HepG2 (cell line): Measurements from ENCODE around the gene SLC39A1. TPM values are rescaled to one million over a fixed set of nuclear protein-coding genes. Genes with fewer than 3 reads are reported as not detected.
A peak's percentile ranks its signal among the peaks of the same experiment; 100 is the strongest.

Experiments used
- AGO2 ChIP-seq: fragments of 200-400 bp; formaldehyde crosslinking; optimal IDR thresholded peaks from 2 replicates; pipeline ENCODE3; 2017; ENCODE audit warnings: mild to moderate bottlenecking, low read depth, low read length, moderate library complexity
- ARNTL ChIP-seq: sonication (generic); formaldehyde crosslinking; IDR thresholded peaks from 2 replicates; pipeline ENCODE4 v1.4.0; 2020; ENCODE audit warnings: mild to moderate bottlenecking, missing genetic modification reagents
- ASH2L ChIP-seq: fragments of 300-600, 200-600 bp; sonication (generic); IDR thresholded peaks from 2 replicates; pipeline ENCODE4 v1.7.0; 2017; ENCODE audit warnings: low read depth, mild to moderate bottlenecking, moderate library complexity, mixed read lengths, low read length; ENCODE audit not compliant: insufficient read length
- ATRX ChIP-seq: sonication (generic); formaldehyde crosslinking; IDR thresholded peaks from 2 replicates; pipeline ENCODE4 v1.4.0; 2020; ENCODE audit warnings: missing genetic modification reagents, borderline replicate concordance
- GATAD1 ChIP-seq: IDR thresholded peaks from 2 replicates; pipeline ENCODE4 v1.6.1; 2016; ENCODE audit warnings: missing genetic modification reagents, missing compliant biosample characterization
- HNRNPK ChIP-seq: fragments of 200-400 bp; formaldehyde crosslinking; IDR thresholded peaks from 2 replicates; pipeline ENCODE4 v1.6.1; 2018; ENCODE audit warnings: low read length, low read depth, moderate library complexity, mild to moderate bottlenecking; ENCODE audit not compliant: poor library complexity, severe bottlenecking
- MEIS2 ChIP-seq: sonication (generic); formaldehyde crosslinking; IDR thresholded peaks from 2 replicates; pipeline ENCODE4 v1.9.0; 2021; ENCODE audit warnings: mild to moderate bottlenecking, missing genetic modification reagents
- PHF20 ChIP-seq: sonication (generic); formaldehyde crosslinking; IDR thresholded peaks from 2 replicates; pipeline ENCODE4 v1.5.0; 2020; ENCODE audit warnings: mild to moderate bottlenecking, missing genetic modification reagents
- SOX5 ChIP-seq: IDR thresholded peaks from 2 replicates; pipeline ENCODE4 v1.6.1; 2016; ENCODE audit warnings: borderline replicate concordance
- SP140L ChIP-seq: sonication (generic); formaldehyde crosslinking; IDR thresholded peaks from 2 replicates; pipeline ENCODE4 v1.4.0; 2020; ENCODE audit warnings: missing genetic modification reagents, borderline replicate concordance
- SSRP1 ChIP-seq: IDR thresholded peaks from 2 replicates; pipeline ENCODE4 v1.6.1; 2016; ENCODE audit warnings: control low read depth
- TCF7L2 ChIP-seq: IDR thresholded peaks from 2 replicates; pipeline ENCODE4 v1.6.1; 2011; ENCODE audit warnings: mild to moderate bottlenecking, low read depth, low read length, moderate library complexity
- ZBTB21 ChIP-seq: sonication (generic); formaldehyde crosslinking; IDR thresholded peaks from 2 replicates; pipeline ENCODE4 v1.4.0; 2020; ENCODE audit warnings: missing genetic modification reagents
- ZNF292 ChIP-seq: sonication (generic); formaldehyde crosslinking; IDR thresholded peaks from 2 replicates; pipeline ENCODE4 v1.8.1; 2022; ENCODE audit warnings: mild to moderate bottlenecking, low read depth, missing genetic modification reagents, borderline replicate concordance
- ZNF329 ChIP-seq: sonication (generic); formaldehyde crosslinking; IDR thresholded peaks from 2 replicates; pipeline ENCODE4 v1.9.0; 2021; ENCODE audit warnings: low read depth, mild to moderate bottlenecking, missing genetic modification reagents
- ZNF441 ChIP-seq: sonication (generic); formaldehyde crosslinking; IDR thresholded peaks from 2 replicates; pipeline ENCODE4 v1.7.0; 2021; ENCODE audit warnings: missing genetic modification reagents, borderline replicate concordance
- ZNF546 ChIP-seq: sonication (generic); formaldehyde crosslinking; conservative IDR thresholded peaks from 2 replicates; pipeline ENCODE4 v1.8.1; 2023; ENCODE audit warnings: mild to moderate bottlenecking, missing genetic modification reagents
- ZNF652 ChIP-seq: IDR thresholded peaks from 2 replicates; pipeline ENCODE4 v1.6.1; 2016; ENCODE audit warnings: low read depth, borderline replicate concordance
- ZNF768 ChIP-seq: sonication (generic); formaldehyde crosslinking; IDR thresholded peaks from 2 replicates; pipeline ENCODE4 v1.4.0; 2020; ENCODE audit warnings: missing genetic modification reagents
- ZNF878 ChIP-seq: sonication (generic); formaldehyde crosslinking; IDR thresholded peaks from 2 replicates; pipeline ENCODE4 v1.8.1; 2023; ENCODE audit warnings: mild to moderate bottlenecking, missing genetic modification reagents, moderate library complexity
- polyA plus RNA-seq, 8 experiments: library from polyadenylated mRNA; depleted of rRNA in 3 of 8; stranded (reverse) in 7 of 8; unstranded in 1 of 8; fragments of >200 nt; fragmentation: Illumina TruSeq in 4 of 8; extraction: Trizol in 4 of 8; gene quantifications; 2 replicates each; pipeline versions ENCODE4 v1.2.1 to v1.2.3, GENCODE V29; 2011 to 2016; ENCODE audit warnings: low read depth in 4 of 8, missing spikeins in 1 of 8, mixed read lengths in 1 of 8; ENCODE audit not compliant: insufficient read depth in 1 of 8
- total RNA-seq, 5 experiments: library from RNA; depleted of rRNA; stranded (reverse); fragments of >200 nt; fragmentation: Illumina TruSeq; extraction: Trizol; gene quantifications; 2 replicates each; pipeline ENCODE4 v1.2.3, GENCODE V29; 2016; ENCODE audit warnings: low read depth in 1 of 5
- TF ChIP-seq, protein P1 (sequence below): sonication (generic); formaldehyde crosslinking; IDR thresholded peaks from 2 replicates; pipeline ENCODE4 v1.4.0; 2020; ENCODE audit warnings: mild to moderate bottlenecking, missing genetic modification reagents
- TF ChIP-seq, protein P2 (sequence below): sonication (generic); formaldehyde crosslinking; IDR thresholded peaks from 2 replicates; pipeline ENCODE4 v1.8.1; 2023; ENCODE audit warnings: mild to moderate bottlenecking, inconsistent platforms, moderate library complexity, missing genetic modification reagents, borderline replicate concordance
- TF ChIP-seq, protein P3 (sequence below): sonication (generic); formaldehyde crosslinking; IDR thresholded peaks from 2 replicates; pipeline ENCODE4 v1.9.0; 2022; ENCODE audit warnings: missing genetic modification reagents, mild to moderate bottlenecking, borderline replicate concordance
- TF ChIP-seq, protein P4 (sequence below): sonication (generic); formaldehyde crosslinking; IDR thresholded peaks from 2 replicates; pipeline ENCODE4 v1.4.0; 2020; ENCODE audit warnings: missing genetic modification reagents

The SLC39A1 gene
- total and polyA plus RNA-seq, 2 of the 13 experiments (the other 11 are each of a cell fraction or from before 2014, with no cell fraction given) = 71.2 to 78.4 TPM

DNA sequence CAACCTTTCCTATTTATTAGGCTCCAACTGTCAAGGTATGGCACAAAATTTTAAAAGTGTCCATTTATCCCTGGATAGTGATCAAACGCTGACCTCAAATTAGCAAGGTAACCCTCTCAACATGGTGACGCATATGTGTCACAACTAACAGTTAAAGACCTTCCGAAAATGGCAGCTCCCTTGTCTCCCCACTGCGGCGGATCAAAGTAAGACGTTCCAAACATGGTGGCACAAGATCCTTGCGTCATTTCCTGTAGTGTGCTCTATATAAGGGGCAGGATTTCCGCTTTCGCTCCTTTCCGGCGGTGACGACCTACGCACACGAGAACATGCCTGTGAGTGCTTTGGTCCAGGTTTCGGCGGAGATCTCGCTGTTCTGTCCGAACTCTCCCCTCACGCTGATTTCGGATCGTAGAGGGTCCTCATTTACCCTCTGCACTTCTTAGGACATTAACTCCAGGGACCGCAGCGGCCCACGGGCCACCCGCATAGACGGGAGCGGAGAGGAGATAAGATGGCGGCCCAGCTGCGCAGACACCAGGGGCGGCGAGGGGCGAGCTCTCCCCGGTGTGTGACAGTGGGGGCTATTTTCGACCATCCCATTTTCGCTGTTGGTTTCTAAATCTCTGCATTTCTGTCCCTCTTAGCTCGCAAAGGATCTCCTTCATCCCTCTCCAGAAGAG, 27.3 kb upstream of the SLC39A1 start, which contains the start of gene RPS27 (continued):
- 0 out of 2 replicates have a peak, but pooled peaks have one; percentile 5 for TF ChIP-seq SSRP1 (CRISPR knock-in tag)
- TF ChIP-seq MEIS2 (CRISPR knock-in tag) = peak; percentile 74; the same call in 1 of the 2 replicates
- peak; percentile 80 for TF ChIP-seq AGO2
- TF ChIP-seq PHF20 (CRISPR knock-in tag) = peak; percentile 90
- TF ChIP-seq ARNTL (CRISPR knock-in tag) = peak; percentile 66; the same call in 1 of the 2 replicates
- peak; percentile 89 for TF ChIP-seq ZBTB21 (CRISPR knock-in tag)
- TF ChIP-seq ZNF329 (CRISPR knock-in tag) = no peak
- peak; percentile 49; the same call in 1 of the 2 replicates for TF ChIP-seq SP140L
- TF ChIP-seq ZNF292 (CRISPR knock-in tag) = peak; percentile 43; the same call in 1 of the 2 replicates
- TF ChIP-seq GATAD1 (CRISPR knock-in tag) = peak; percentile 87
- TF ChIP-seq, protein P1, sequence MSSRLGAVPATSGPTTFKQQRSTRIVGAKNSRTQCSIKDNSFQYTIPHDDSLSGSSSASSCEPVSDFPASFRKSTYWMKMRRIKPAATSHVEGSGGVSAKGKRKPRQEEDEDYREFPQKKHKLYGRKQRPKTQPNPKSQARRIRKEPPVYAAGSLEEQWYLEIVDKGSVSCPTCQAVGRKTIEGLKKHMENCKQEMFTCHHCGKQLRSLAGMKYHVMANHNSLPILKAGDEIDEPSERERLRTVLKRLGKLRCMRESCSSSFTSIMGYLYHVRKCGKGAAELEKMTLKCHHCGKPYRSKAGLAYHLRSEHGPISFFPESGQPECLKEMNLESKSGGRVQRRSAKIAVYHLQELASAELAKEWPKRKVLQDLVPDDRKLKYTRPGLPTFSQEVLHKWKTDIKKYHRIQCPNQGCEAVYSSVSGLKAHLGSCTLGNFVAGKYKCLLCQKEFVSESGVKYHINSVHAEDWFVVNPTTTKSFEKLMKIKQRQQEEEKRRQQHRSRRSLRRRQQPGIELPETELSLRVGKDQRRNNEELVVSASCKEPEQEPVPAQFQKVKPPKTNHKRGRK (CRISPR knock-in tag) = no peak
- TF ChIP-seq, protein P2, sequence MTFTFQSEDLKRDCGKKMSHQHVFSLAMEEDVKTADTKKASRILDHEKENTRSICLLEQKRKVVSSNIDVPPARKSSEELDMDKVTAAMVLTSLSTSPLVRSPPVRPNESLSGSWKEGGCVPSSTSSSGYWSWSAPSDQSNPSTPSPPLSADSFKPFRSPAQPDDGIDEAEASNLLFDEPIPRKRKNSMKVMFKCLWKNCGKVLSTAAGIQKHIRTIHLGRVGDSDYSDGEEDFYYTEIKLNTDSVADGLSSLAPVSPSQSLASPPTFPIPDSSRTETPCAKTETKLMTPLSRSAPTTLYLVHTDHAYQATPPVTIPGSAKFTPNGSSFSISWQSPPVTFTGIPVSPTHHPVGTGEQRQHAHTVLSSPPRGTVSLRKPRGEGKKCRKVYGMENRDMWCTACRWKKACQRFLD (CRISPR knock-in tag) = peak; percentile 56; the same call in 1 of the 2 replicates
- TF ChIP-seq, protein P3, sequence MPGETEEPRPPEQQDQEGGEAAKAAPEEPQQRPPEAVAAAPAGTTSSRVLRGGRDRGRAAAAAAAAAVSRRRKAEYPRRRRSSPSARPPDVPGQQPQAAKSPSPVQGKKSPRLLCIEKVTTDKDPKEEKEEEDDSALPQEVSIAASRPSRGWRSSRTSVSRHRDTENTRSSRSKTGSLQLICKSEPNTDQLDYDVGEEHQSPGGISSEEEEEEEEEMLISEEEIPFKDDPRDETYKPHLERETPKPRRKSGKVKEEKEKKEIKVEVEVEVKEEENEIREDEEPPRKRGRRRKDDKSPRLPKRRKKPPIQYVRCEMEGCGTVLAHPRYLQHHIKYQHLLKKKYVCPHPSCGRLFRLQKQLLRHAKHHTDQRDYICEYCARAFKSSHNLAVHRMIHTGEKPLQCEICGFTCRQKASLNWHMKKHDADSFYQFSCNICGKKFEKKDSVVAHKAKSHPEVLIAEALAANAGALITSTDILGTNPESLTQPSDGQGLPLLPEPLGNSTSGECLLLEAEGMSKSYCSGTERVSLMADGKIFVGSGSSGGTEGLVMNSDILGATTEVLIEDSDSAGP (CRISPR knock-in tag) = peak; percentile 69
- TF ChIP-seq, protein P4, sequence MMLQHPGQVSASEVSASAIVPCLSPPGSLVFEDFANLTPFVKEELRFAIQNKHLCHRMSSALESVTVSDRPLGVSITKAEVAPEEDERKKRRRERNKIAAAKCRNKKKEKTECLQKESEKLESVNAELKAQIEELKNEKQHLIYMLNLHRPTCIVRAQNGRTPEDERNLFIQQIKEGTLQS (CRISPR knock-in tag) = peak; percentile 58; the same call in 1 of the 2 replicates
- TF ChIP-seq HNRNPK = no peak
- TF ChIP-seq ASH2L = peak; percentile 87
- TF ChIP-seq TCF7L2 = peak; percentile 92
- peak; percentile 65 for TF ChIP-seq ZNF768 (CRISPR knock-in tag)
- peak; percentile 70 for TF ChIP-seq ZNF441
- peak; percentile 75 for TF ChIP-seq ZNF878 (CRISPR knock-in tag)
- TF ChIP-seq ZNF652 (CRISPR knock-in tag) = peak; percentile 29
- peak; percentile 70 for TF ChIP-seq SOX5 (CRISPR knock-in tag)
- no peak; the same call in 1 of the 2 replicates for TF ChIP-seq ZNF546 (CRISPR knock-in tag)
- no peak for TF ChIP-seq ATRX (CRISPR knock-in tag)
